Measurements from ENCODE around the gene FBXO46. TPM values are rescaled to one million over a fixed set of nuclear protein-coding genes. Genes with fewer than 3 reads are reported as not detected.

The FBXO46 gene
- total RNA-seq, 1 donor from 2014 or later, result 23.8 TPM

- TF ChIP-seq POLR2A (IDR thresholded peaks at IDR 0.05), result no peak
- TF ChIP-seq POLR2AphosphoS5 (IDR thresholded peaks at IDR 0.05; ENCODE audit: insufficient read depth in 1 of 2, low read depth in 1 of 2), result no peak
- TF ChIP-seq CTCF (IDR thresholded peaks at IDR 0.05), result no peak
- H3K4me3 ChIP-seq, result peak overlapping the region; percentile 58 to 65
- H3K36me3 ChIP-seq, result peaks cover 0 to 17% of the 10 kb centered on the region in 2 donors
- DNase-seq (ENCODE audit: extremely low spot score in 2 of 2), result peak in 1 of 2 donors; percentile 92
- H3K9me3 ChIP-seq, result no peaks in the 10 kb centered on the region
- no peaks in the 10 kb centered on the region for H3K27me3 ChIP-seq
- peaks cover 17% of the 10 kb centered on the region for H3K4me1 ChIP-seq
- peak overlapping the region; percentile 90 for H3K27ac ChIP-seq
- intact Hi-C loops (cut with DNase I), result no loop called here
These were observed 14.2 kb downstream of the FBXO46 start for GRCh38 chr19:45716359-45717130.

- Histone ChIP-seq H3K27me3 (no peaks in the 10 kb centered on the region), H3K27ac (no peak overlapping the region), H3K9me3 (no peaks in the 10 kb centered on the region), H3K4me1 (peaks cover 17% of the 10 kb centered on the region), H3K4me3 (no peak overlapping the region), H3K36me3 (peaks cover 0 to 22% of the 10 kb centered on the region in 2 donors)
- TF ChIP-seq POLR2AphosphoS5 (IDR thresholded peaks at IDR 0.05; ENCODE audit: insufficient read depth in 1 of 2, low read depth in 1 of 2) (no peak), POLR2A (IDR thresholded peaks at IDR 0.05) (no peak), CTCF (IDR thresholded peaks at IDR 0.05) (no peak)
- intact Hi-C loops (cut with DNase I), result no loop called here
- no peak for DNase-seq (ENCODE audit: extremely low spot score in 2 of 2)
These were observed 15.6 kb downstream of the FBXO46 start for GRCh38 chr19:45715139-45715538.

- no peak for DNase-seq (ENCODE audit: extremely low spot score in 2 of 2)
- no peak for TF ChIP-seq POLR2AphosphoS5 (IDR thresholded peaks at IDR 0.05; ENCODE audit: insufficient read depth in 1 of 2, low read depth in 1 of 2)
- TF ChIP-seq CTCF (IDR thresholded peaks at IDR 0.05), result no peak
- no peak for TF ChIP-seq POLR2A (IDR thresholded peaks at IDR 0.05)
- Histone ChIP-seq H3K4me1 (peaks cover 14% of the 10 kb centered on the region), H3K36me3 (peaks cover 0 to 22% of the 10 kb centered on the region in 2 donors), H3K27me3 (no peaks in the 10 kb centered on the region), H3K27ac (no peak overlapping the region), H3K4me3 (no peak overlapping the region), H3K9me3 (no peaks in the 10 kb centered on the region)
- intact Hi-C loops (cut with DNase I), result no loop called here
These were observed 17.6 kb downstream of the FBXO46 start for GRCh38 chr19:45713141-45713540.

- TF ChIP-seq POLR2A (IDR thresholded peaks at IDR 0.05), result no peak
- TF ChIP-seq CTCF (IDR thresholded peaks at IDR 0.05), result no peak
- no peak for TF ChIP-seq POLR2AphosphoS5 (IDR thresholded peaks at IDR 0.05; ENCODE audit: insufficient read depth in 1 of 2, low read depth in 1 of 2)
- no peak for DNase-seq (ENCODE audit: extremely low spot score in 2 of 2)
- H3K27ac ChIP-seq, result no peak overlapping the region
- H3K27me3 ChIP-seq, result no peaks in the 10 kb centered on the region
- no peaks in the 10 kb centered on the region for H3K9me3 ChIP-seq
- H3K4me1 ChIP-seq, result peaks cover 9% of the 10 kb centered on the region
- no peak overlapping the region for H3K4me3 ChIP-seq
- peaks cover 0 to 22% of the 10 kb centered on the region in 2 donors for H3K36me3 ChIP-seq
- intact Hi-C loops (cut with DNase I), result no loop called here
These were observed 18.0 kb downstream of the FBXO46 start for GRCh38 chr19:45712699-45713067.
